MM.1S (cell line): ENCODE measurements around the gene PAXX.

Source experiments
- EZH2phosphoT487 ChIP-seq: fragments of 300-600 bp; sonication (generic); IDR thresholded peaks from 2 replicates; pipeline ENCODE4 v1.6.1; 2018; ENCODE audit warnings: antibody characterized with exemption, low read length
- TF ChIP-seq, protein P1 (sequence below): fragments of 300-600 bp; sonication (generic); IDR thresholded peaks from 2 replicates; pipeline ENCODE4 v1.5.1; 2016; ENCODE audit warnings: antibody characterized with exemption, low read length, mixed read lengths

DNA sequence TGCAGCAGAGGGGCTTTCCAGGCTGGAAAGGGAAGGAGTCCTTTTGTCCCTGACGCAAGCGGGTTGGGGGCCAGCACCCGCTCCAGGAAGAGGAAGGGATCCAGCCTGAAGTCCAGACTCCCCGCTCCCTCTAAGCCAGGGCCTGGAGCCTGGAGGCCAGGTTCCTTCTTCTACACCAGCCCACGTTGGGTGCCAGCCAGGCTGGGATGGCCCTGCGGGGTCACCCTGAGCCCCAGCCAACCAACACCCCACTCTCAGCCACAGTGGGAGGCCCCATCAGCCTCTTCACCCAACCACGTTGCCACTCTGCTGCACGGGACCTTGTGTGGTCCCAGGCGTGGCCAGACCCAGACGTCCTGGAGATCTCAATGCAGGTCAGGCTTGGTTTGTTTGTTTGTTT, 40.6 kb downstream of the PAXX start:
- TF ChIP-seq EZH2phosphoT487: no peak
- TF ChIP-seq, protein P1, sequence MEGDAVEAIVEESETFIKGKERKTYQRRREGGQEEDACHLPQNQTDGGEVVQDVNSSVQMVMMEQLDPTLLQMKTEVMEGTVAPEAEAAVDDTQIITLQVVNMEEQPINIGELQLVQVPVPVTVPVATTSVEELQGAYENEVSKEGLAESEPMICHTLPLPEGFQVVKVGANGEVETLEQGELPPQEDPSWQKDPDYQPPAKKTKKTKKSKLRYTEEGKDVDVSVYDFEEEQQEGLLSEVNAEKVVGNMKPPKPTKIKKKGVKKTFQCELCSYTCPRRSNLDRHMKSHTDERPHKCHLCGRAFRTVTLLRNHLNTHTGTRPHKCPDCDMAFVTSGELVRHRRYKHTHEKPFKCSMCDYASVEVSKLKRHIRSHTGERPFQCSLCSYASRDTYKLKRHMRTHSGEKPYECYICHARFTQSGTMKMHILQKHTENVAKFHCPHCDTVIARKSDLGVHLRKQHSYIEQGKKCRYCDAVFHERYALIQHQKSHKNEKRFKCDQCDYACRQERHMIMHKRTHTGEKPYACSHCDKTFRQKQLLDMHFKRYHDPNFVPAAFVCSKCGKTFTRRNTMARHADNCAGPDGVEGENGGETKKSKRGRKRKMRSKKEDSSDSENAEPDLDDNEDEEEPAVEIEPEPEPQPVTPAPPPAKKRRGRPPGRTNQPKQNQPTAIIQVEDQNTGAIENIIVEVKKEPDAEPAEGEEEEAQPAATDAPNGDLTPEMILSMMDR: no peak
